GM21367 (cell line): ENCODE results near the gene METTL23.
"Not testable (repeated sequence)": the region's sequence is repeated elsewhere in the genome, so short reads cannot be mapped to it uniquely, and the experiment has no call there.

ENCODE experiments used
- ATAC-seq: cut with Tn5 transposase; IDR thresholded peaks from one replicate; pipeline ENCODE4 v1.9.1; 2021; ENCODE audit not compliant: unreplicated experiment

Gene METTL23

DNA sequence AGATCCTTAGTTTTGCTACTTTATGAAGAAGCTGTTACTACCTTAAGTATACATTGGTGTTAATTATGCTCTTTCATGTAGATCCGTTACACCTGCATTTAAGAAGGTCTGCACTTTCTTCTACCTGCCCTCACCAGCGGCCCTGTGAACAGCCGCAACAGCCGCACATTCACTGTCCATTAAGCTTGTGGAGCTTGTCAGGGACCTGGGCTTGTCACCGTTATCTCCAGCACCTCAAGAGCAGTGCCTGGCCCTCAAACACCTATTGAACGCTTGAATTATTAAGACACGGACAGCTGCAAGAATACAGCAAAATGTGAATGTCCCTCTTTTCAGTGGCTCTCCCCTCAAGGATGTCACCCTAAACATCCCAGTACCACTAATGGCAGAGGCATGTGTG is 12.9 kb upstream of the METTL23 start:
- no peak for ATAC-seq

DNA sequence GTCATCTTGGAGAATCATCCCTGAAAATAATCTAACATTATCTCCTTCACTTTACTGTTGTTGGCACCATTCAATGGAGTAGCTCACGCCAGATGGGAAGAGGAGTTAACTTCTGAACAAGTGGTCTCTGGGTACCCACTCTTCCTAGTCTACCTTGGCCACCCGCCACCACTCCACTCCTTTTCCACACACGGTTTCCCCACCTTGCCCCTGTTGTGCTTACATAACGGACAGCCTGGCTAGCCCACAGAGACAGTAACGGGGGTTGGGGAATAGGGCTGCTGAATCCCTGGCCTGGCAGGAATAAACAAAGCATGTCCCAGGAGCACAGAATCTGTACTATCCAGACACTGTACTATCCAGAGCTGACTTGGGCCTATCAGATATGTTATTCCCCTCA is 12.3 kb upstream of the METTL23 start:
- ATAC-seq: no peak

- no peak for ATAC-seq
Measured at GRCh38 chr17:76714822-76715495, 11.7 kb upstream of the METTL23 start.

DNA sequence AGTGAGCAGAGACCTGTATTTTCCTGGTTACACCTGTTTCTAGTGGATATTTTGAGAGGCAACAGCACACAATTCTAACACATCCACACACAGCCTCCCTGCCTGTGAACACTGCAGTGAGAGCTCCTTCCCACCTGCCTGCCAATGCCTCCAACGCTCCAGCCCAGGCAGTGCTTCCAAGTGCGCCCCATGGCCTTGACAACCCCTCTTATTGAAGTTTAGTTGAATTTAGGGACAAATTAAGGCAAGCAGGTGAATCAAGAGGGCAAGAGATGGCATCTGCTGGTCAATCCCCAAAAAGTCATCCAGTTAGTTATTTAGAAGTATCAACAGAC is 11.2 kb upstream of the METTL23 start:
- no peak for ATAC-seq

DNA sequence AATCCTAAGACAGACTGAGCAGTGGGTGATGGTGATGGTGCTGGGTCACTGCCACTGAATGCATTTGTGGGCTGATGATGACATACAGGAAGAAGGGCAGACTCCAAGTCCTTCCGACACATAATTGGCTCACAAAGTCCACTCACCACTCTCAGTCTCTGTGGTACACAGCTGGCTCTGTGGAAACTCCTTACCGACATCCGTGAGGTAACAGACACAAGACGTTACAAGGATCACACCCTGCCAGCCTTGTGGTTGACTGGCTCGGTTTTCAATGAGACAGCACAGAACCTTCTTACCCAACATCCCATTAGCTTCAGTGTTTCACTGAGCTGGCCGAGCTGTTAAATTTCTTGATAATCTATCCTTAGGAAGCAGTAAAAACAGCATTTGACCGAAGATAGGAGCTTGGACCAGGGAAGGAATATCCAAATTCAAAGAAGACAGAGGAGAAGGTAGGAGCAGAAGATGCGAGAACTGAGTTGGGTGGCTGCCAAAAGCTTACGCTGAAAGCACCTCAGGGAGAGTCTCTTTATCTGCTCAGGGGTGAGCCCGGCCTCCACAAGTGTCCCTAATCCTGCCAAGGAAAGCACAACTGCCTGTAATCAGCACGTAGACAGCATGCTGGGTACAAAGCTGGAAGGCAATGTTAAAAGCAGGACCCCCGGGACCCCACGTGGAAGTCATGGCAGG is 10.3 kb upstream of the METTL23 start:
- no peak for ATAC-seq

DNA sequence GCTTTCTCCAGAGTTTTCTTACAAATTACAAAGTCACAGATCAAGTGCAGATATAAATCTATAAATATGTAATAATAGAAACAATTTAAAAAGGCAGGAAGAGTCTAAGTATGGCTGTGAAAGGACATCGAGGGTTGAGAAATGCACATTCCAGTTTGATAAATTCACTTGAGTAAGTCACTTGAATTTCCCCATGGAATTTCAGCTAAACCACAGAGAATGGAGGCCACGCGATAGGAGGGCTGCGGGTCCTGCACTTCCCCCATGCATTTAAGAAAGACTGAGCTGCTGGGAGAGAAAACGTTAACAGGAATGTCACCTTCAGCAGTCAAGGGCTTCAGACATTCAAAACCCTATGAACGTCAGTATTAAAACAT is 9.8 kb upstream of the METTL23 start:
- ATAC-seq: no peak

- ATAC-seq: no peak
Measured at GRCh38 chr17:76718516-76718915, 8.1 kb upstream of the METTL23 start.

GRCh38 chr17:76720211-76720610 is 6.4 kb upstream of the METTL23 start:
- ATAC-seq: no peak

DNA sequence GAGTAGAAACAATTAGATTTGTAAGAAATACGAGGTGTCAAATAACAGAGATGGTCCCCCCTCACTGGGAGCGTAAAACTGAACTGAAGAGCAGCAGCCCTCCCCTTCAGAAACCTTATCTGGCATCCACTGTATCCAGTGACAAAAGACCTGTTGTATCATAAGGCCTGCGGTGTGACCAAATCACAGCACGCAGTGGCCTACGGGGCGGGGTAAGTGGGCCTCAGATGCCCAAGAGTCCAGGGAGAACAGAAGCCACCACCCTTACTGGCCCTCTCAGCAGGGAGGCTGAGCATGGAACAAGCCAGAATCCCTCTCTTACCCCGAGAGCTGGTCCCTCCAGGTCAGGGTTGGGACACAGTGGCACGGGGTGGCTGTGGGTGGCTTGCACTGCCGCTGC is 5.7 kb upstream of the METTL23 start:
- no peak for ATAC-seq

- ATAC-seq: no peak
Measured at GRCh38 chr17:76721463-76721862, 5.2 kb upstream of the METTL23 start.

- ATAC-seq: no peak
Measured at GRCh38 chr17:76722279-76722678, 4.4 kb upstream of the METTL23 start.

GRCh38 chr17:76722977-76723376 is 3.7 kb upstream of the METTL23 start:
- ATAC-seq: not testable (repeated sequence)

- no peak for ATAC-seq
Measured at GRCh38 chr17:76723812-76724211, 2.8 kb upstream of the METTL23 start.

- ATAC-seq: peak; percentile 20
Measured at GRCh38 chr17:76725580-76726230, 934 bp upstream of the METTL23 start.

- ATAC-seq: peak; percentile 59
Measured at GRCh38 chr17:76726231-76726775, 336 bp upstream of the METTL23 start, which contains the start of gene JMJD6. Gene JMJD6 (minus strand): TSS chr17:76726606. CDS start chr17:76726475, 131 bp downstream.

- ATAC-seq: no peak
Measured at GRCh38 chr17:76727745-76728456, 1.3 kb downstream of the METTL23 start.

DNA sequence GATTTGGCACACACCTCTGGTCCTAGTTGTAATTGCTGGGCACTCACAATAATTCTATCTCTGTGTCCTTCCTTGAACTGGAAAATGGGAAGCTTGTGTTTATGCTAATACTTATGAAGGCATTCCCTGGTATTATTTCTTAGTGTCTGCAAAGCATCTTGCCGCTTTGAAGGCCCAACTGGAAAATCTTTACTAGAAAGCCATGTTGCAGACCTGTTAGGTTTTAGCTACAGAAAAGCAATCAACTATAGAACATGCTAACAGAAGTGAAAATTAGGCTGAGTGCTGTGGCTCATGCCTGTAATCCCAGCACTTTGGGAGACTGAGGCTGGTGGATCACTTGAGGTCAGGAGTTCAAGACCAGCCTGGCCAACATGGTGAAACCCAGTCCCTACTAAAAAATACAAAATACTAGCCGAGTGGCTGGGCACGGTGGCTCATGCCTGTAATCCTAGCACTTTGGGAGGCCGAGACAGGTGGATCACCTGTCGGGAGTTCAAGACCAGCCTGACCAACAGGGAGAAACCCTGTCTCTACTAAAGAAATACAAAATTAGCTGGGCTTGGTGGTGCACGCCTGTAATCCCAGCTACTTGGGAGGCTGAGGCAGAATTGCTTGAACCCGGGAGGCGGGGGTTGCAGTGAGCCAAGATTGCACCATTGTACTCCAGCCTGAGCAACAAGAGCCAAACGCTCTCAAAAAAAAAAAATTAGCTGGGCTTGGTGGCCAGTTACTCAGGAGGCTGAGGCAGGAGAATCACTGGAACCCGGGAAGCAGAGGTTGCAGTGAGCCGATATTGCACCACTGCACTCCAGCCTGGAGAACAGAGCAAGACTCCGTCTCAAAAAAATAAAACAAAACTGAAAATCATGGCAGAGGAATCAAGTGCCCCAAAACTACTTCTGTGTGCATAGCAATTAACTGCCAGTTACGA is 5.4 kb downstream of the METTL23 start:
- not testable (repeated sequence) for ATAC-seq

- no peak for ATAC-seq
Measured at GRCh38 chr17:76732734-76733617, 6.3 kb downstream of the METTL23 start.

DNA sequence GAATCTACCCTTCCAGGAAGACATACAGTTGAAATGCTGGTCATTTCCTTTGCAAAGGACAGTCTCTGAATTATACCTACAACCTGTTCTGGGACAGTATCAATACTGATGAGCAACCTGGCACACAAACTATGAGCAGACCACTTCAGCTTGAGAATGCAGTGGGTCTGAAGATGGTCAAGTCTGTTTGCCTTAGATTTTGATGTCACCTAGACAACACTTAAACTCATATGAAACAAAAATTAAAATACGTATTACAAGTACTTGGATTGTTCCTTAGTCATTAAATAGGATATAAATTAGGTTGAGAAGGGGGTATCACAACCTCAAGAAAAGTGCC is 6.9 kb downstream of the METTL23 start:
- no peak for ATAC-seq
